Gastrocnemius medialis (tissue), 4 donors: ENCODE data around the gene TP73. TPM values are rescaled to one million over a fixed set of nuclear protein-coding genes. Genes with fewer than 3 reads are reported as not detected.

Experiments used
- ATAC-seq, 2 donors: fragments of 150-250 bp; one replicate each; pipeline ENCODE4 v1.9.1; 2016
- DNase-seq, 2 donors: peaks; one replicate each; pipeline ENCODE4 v3.0.0-alpha.2; 2019
- H3K27ac ChIP-seq, 4 donors: fragments of 200-600 bp; sonication (generic); 1 replicate in 1 of 4; 2 replicates in 3 of 4; pipeline ENCODE4 v1.5.1; 2016 to 2018; ENCODE audit warnings: mild to moderate bottlenecking in 2 of 4, moderate library complexity in 1 of 4
- H3K27me3 ChIP-seq, 3 donors: fragments of 200-600 bp; sonication (generic) in 2 of 3; 1 replicate in 1 of 3; 2 replicates in 2 of 3; pipeline versions ENCODE4 v1.5.1 to v1.6.0; 2016 to 2019; ENCODE audit warnings: mild to moderate bottlenecking in 1 of 3, moderate library complexity in 1 of 3
- H3K36me3 ChIP-seq, 2 donors: fragments of 200-600 bp; sonication (generic) in 1 of 2; one replicate each; pipeline ENCODE4 v1.5.1; 2017 to 2018
- H3K4me1 ChIP-seq, 2 donors: fragments of 200-600 bp; sonication (generic) in 1 of 2; one replicate each; pipeline ENCODE4 v1.5.1; 2016 to 2017; ENCODE audit warnings: mild to moderate bottlenecking in 2 of 2
- H3K4me3 ChIP-seq, 4 donors: fragments of 200-600 bp; sonication (generic) in 3 of 4; 1 replicate in 1 of 4; 2 replicates in 3 of 4; pipeline ENCODE4 v1.5.1; 2016 to 2019; ENCODE audit warnings: mild to moderate bottlenecking in 2 of 4
- H3K9me3 ChIP-seq, 3 donors: fragments of 200-600 bp; sonication (generic) in 2 of 3; 1 replicate in 1 of 3; 2 replicates in 2 of 3; pipeline ENCODE4 v1.5.1; 2016 to 2019
- CTCF ChIP-seq, 5 experiments: fragments of 450-650 bp in 3 of 5; fragments of 200-600 bp in 2 of 5; sonication (generic) in 2 of 5; IDR thresholded peaks in 4 of 5; conservative IDR thresholded peaks in 1 of 5; 1 replicate in 4 of 5; 2 replicates in 1 of 5; pipeline ENCODE4 v1.5.1; 2016 to 2019; ENCODE audit warnings: antibody characterized with exemption in 5 of 5, mild to moderate bottlenecking in 3 of 5, moderate library complexity in 3 of 5
- POLR2A ChIP-seq, 2 donors: fragments of 450-650 bp; IDR thresholded peaks; one replicate each; pipeline ENCODE4 v1.6.1; 2017; ENCODE audit warnings: antibody characterized with exemption in 2 of 2, mild to moderate bottlenecking in 2 of 2, moderate library complexity in 2 of 2
- in situ Hi-C, 4 donors: fragments of 200-750 bp; cut with MboI; loops; one replicate each; pipeline versions ENCODE4 v1.15.0 to v1.8.0; 2017; ENCODE audit warnings: low sequenced_read_pairs in 4 of 4
- intact Hi-C: fragments of 100-400 bp; cut with DNase I; formaldehyde crosslinking; loops from one replicate; pipeline ENCODE4 v1.15.1; 2023; ENCODE audit warnings: low total_unique reads
- total RNA-seq, 4 donors: library from RNA; depleted of rRNA; stranded (reverse); fragments of >200 nt; gene quantifications; one replicate each; pipeline versions ENCODE4 v1.1.0 to v1.2.3, GENCODE V29; 2016

The TP73 gene
- total RNA-seq, 4 donors from 2014 or later, result 0.07 TPM; not detected in 3

GRCh38 chr1:3745590-3746381, 93.5 kb downstream of the TP73 start:
- H3K4me1 ChIP-seq, result peaks cover 20 to 33% of the 10 kb centered on the region in 2 donors
- peak overlapping the region; percentile 75 to 83 (median 79) for H3K4me3 ChIP-seq
- intact Hi-C loops, result no loop called here
- no peak for TF ChIP-seq POLR2A (IDR thresholded peaks at IDR 0.05)
- TF ChIP-seq CTCF (IDR thresholded peaks at IDR 0.05 in 4 of 5, conservative IDR thresholded peaks at IDR 0.05 in 1 of 5), result no peak
- peak overlapping the region; percentile 79 to 89 (median 86) for H3K27ac ChIP-seq
- peaks cover 0 to 16% of the 10 kb centered on the region in 2 donors for H3K36me3 ChIP-seq
- in situ Hi-C loops, result no loop called here
- H3K27me3 ChIP-seq, result no peaks in the 10 kb centered on the region
- ATAC-seq (no peak), DNase-seq (no peak)
- H3K9me3 ChIP-seq, result no peaks in the 10 kb centered on the region

GRCh38 chr1:3746389-3746829, 94.1 kb downstream of the TP73 start:
- H3K4me3 ChIP-seq, result peak overlapping the region; percentile 75 to 83 (median 79)
- peak overlapping the region; percentile 79 to 89 (median 86) for H3K27ac ChIP-seq
- in situ Hi-C loops, result no loop called here
- ATAC-seq, result peak; percentile 61 to 70
- H3K27me3 ChIP-seq, result no peaks in the 10 kb centered on the region
- peak; percentile 32 to 41 for DNase-seq
- no peak for TF ChIP-seq CTCF (IDR thresholded peaks at IDR 0.05 in 4 of 5, conservative IDR thresholded peaks at IDR 0.05 in 1 of 5)
- TF ChIP-seq POLR2A (IDR thresholded peaks at IDR 0.05), result peak in 1 of 2 donors; percentile 29
- H3K4me1 ChIP-seq, result peaks cover 20 to 33% of the 10 kb centered on the region in 2 donors
- intact Hi-C loops, result no loop called here
- H3K9me3 ChIP-seq, result no peaks in the 10 kb centered on the region
- H3K36me3 ChIP-seq, result peaks cover 0 to 10% of the 10 kb centered on the region in 2 donors

- Histone ChIP-seq H3K27me3 (no peaks in the 10 kb centered on the region), H3K27ac (peak overlapping the region; percentile 79 to 89 (median 86)), H3K4me1 (peaks cover 20 to 33% of the 10 kb centered on the region in 2 donors), H3K4me3 (peak overlapping the region; percentile 75 to 83 (median 79)), H3K36me3 (peaks cover 0 to 4% of the 10 kb centered on the region in 2 donors), H3K9me3 (no peaks in the 10 kb centered on the region)
- peak; percentile 89 for ATAC-seq
- intact Hi-C loops (loop anchor here (1.0 kb wide), 1 partner anchor 49 kb away; the partner anchor contains the start of gene LRRC47), in situ Hi-C loops (no loop called here)
- TF ChIP-seq CTCF (IDR thresholded peaks at IDR 0.05 in 4 of 5, conservative IDR thresholded peaks at IDR 0.05 in 1 of 5) (no peak), POLR2A (IDR thresholded peaks at IDR 0.05) (peak; percentile 75 to 83)
- peak; percentile 74 to 86 for DNase-seq
These were observed 94.7 kb downstream of the TP73 start for GRCh38 chr1:3746830-3747521.

- intact Hi-C loops, result loop anchor here (1.0 kb wide), 1 partner anchor 49 kb away; the partner anchor contains the start of gene LRRC47
These were observed 95.2 kb downstream of the TP73 start for GRCh38 chr1:3747522-3747848.

More at GRCh38 chr1:3747522-3747848, 95.2 kb downstream of the TP73 start:
- peak overlapping the region; percentile 75 to 83 (median 79) for H3K4me3 ChIP-seq
- peaks cover 20 to 33% of the 10 kb centered on the region in 2 donors for H3K4me1 ChIP-seq
- peak overlapping the region; percentile 79 to 89 (median 86) for H3K27ac ChIP-seq
- DNase-seq (no peak), ATAC-seq (no peak)
- H3K9me3 ChIP-seq, result no peaks in the 10 kb centered on the region
- no peaks in the 10 kb centered on the region for H3K27me3 ChIP-seq
- in situ Hi-C loops, result no loop called here
- H3K36me3 ChIP-seq, result no peaks in the 10 kb centered on the region
- TF ChIP-seq POLR2A (IDR thresholded peaks at IDR 0.05), result no peak
- no peak for TF ChIP-seq CTCF (IDR thresholded peaks at IDR 0.05 in 4 of 5, conservative IDR thresholded peaks at IDR 0.05 in 1 of 5)
